ENCODE data around the gene MMRN2. TPM values are rescaled to one million over a fixed set of nuclear protein-coding genes. Genes with fewer than 3 reads are reported as not detected.

Gene MMRN2
- total RNA-seq, 1 experiment from 2014 or later: 8.3 TPM

GRCh38 chr10:86963341-86963919 is 6.0 kb upstream of the MMRN2 start:
- intact Hi-C loops (cut with micrococcal nuclease): loop anchor here (5.0 kb wide), 1 partner anchor 251 kb away; no protein-coding TSS in a partner anchor
- no peak overlapping the region for H3K4me3 ChIP-seq (replicated peaks in 1 of 2; ENCODE audit: low read depth in 1 of 2, low read length in 2 of 2)
- H3K79me2 ChIP-seq (ENCODE audit: insufficient read depth, low read length): peaks cover 19% of the 10 kb centered on the region
- no peaks in the 10 kb centered on the region for H3K9me2 ChIP-seq (ENCODE audit: insufficient read depth)
- no peak overlapping the region for H3K9ac ChIP-seq (ENCODE audit: low read length)
- no peaks in the 10 kb centered on the region for H4K20me1 ChIP-seq (ENCODE audit: insufficient read depth)
- CTCF ChIA-PET: interaction anchor here (1.2 kb wide), 1 partner anchor 25 kb away, joined by 7 read pairs; no protein-coding TSS in a partner anchor
- DNase-seq (ENCODE audit: low read depth, low spot score) (no peak), ATAC-seq (no peak)
- no peak overlapping the region for H2AFZ ChIP-seq (ENCODE audit: low read depth, low read length, poor library complexity, severe bottlenecking)
- no peak overlapping the region for H3K27ac ChIP-seq (ENCODE audit: low read depth, low read length)
- H3K36me3 ChIP-seq (ENCODE audit: control insufficient read depth in 1 of 2, insufficient read depth in 2 of 2, low read length in 2 of 2): 0 out of 4 replicates have a peak, but pooled peaks cover 0 to 5% of the 10 kb centered on the region in 2 experiments
- H3K4me1 ChIP-seq (ENCODE audit: control insufficient read depth in 1 of 2, insufficient read depth in 2 of 2, low read length in 2 of 2): peaks cover 63 to 88% of the 10 kb centered on the region in 2 experiments
- RAD21 ChIA-PET (ENCODE audit: low non-redundant PET in 1 of 2, low total read pairs in 2 of 2, uncharacterized antibody in 2 of 2, unreplicated experiment in 2 of 2): no interaction called here
- POLR2A ChIA-PET: no interaction called here
- BruUV-seq (replicated peaks): no TSS peak
- H3K9me3 ChIP-seq (ENCODE audit: control insufficient read depth in 1 of 2, insufficient read depth in 1 of 2, low read depth in 1 of 2, low read length in 2 of 2): no peaks in the 10 kb centered on the region
- H3K27me3 ChIP-seq (ENCODE audit: insufficient read depth, low read length): no peaks in the 10 kb centered on the region
- H3K4me2 ChIP-seq (ENCODE audit: low read length): no peak overlapping the region
- TF ChIP-seq ZFX (IDR thresholded peaks at IDR 0.05) (no peak), EZH2 (IDR thresholded peaks at IDR 0.05) (no peak), ELF1 (IDR thresholded peaks at IDR 0.05; ENCODE audit: borderline replicate concordance, low read depth) (no peak), EZH2phosphoT487 (IDR thresholded peaks at IDR 0.05; ENCODE audit: borderline replicate concordance) (no peak), YY1 (IDR thresholded peaks at IDR 0.05; ENCODE audit: extremely low read depth, insufficient replicate concordance, low read depth, low read length) (no peak), ATF3 (IDR thresholded peaks at IDR 0.05) (no peak)

GRCh38 chr10:86962981-86963310 is 5.5 kb upstream of the MMRN2 start:
- CTCF ChIA-PET: interaction anchor here (0.8 to 1.1 kb wide), 2 partner anchors 8 to 278 kb away, joined by 3 read pairs; no protein-coding TSS in a partner anchor

More at GRCh38 chr10:86962981-86963310, 5.5 kb upstream of the MMRN2 start:
- no peak overlapping the region for H3K9ac ChIP-seq (ENCODE audit: low read length)
- H4K20me1 ChIP-seq (ENCODE audit: insufficient read depth): no peaks in the 10 kb centered on the region
- intact Hi-C loops (cut with micrococcal nuclease): loop anchor here (5.0 kb wide), 1 partner anchor 251 kb away; no protein-coding TSS in a partner anchor
- no peak for DNase-seq (ENCODE audit: low read depth, low spot score)
- H3K4me3 ChIP-seq (replicated peaks in 1 of 2; ENCODE audit: low read depth in 1 of 2, low read length in 2 of 2): no peak overlapping the region
- TF ChIP-seq ZNF274 (IDR thresholded peaks at IDR 0.05; ENCODE audit: low read depth, low read length): no peak
- no peak for TF ChIP-seq ELF1 (IDR thresholded peaks at IDR 0.05; ENCODE audit: borderline replicate concordance, low read depth)
- TF ChIP-seq ZFX (IDR thresholded peaks at IDR 0.05): no peak
- TF ChIP-seq POLR2A (IDR thresholded peaks at IDR 0.05; ENCODE audit: borderline replicate concordance, extremely low read depth, insufficient read depth, insufficient read length): no peak
- TF ChIP-seq ATF3 (IDR thresholded peaks at IDR 0.05): no peak
- TF ChIP-seq REST (IDR thresholded peaks at IDR 0.05; ENCODE audit: low read depth): no peak
- no peak for TF ChIP-seq ZBTB33 (IDR thresholded peaks at IDR 0.05; ENCODE audit: extremely low read depth, insufficient replicate concordance, low read length)
- no peak for TF ChIP-seq SRF (IDR thresholded peaks at IDR 0.05; ENCODE audit: low read depth)
- TF ChIP-seq EZH2phosphoT487 (IDR thresholded peaks at IDR 0.05; ENCODE audit: borderline replicate concordance): no peak
- no TSS peak for BruUV-seq (replicated peaks)
- no peak overlapping the region for H3K27ac ChIP-seq (ENCODE audit: low read depth, low read length)
- H3K27me3 ChIP-seq (ENCODE audit: insufficient read depth, low read length): no peaks in the 10 kb centered on the region
- ChIA-PET POLR2A (no interaction called here), RAD21 (ENCODE audit: low non-redundant PET in 1 of 2, low total read pairs in 2 of 2, uncharacterized antibody in 2 of 2, unreplicated experiment in 2 of 2) (no interaction called here)
- H3K4me1 ChIP-seq (ENCODE audit: control insufficient read depth in 1 of 2, insufficient read depth in 2 of 2, low read length in 2 of 2): peaks cover 66 to 89% of the 10 kb centered on the region in 2 experiments
- H3K9me2 ChIP-seq (ENCODE audit: insufficient read depth): no peaks in the 10 kb centered on the region
- 0 out of 4 replicates have a peak, but pooled peaks cover 0 to 5% of the 10 kb centered on the region in 2 experiments for H3K36me3 ChIP-seq (ENCODE audit: control insufficient read depth in 1 of 2, insufficient read depth in 2 of 2, low read length in 2 of 2)
- H2AFZ ChIP-seq (ENCODE audit: low read depth, low read length, poor library complexity, severe bottlenecking): no peak overlapping the region
- no peak for ATAC-seq
- no peaks in the 10 kb centered on the region for H3K9me3 ChIP-seq (ENCODE audit: control insufficient read depth in 1 of 2, insufficient read depth in 1 of 2, low read depth in 1 of 2, low read length in 2 of 2)
- H3K79me2 ChIP-seq (ENCODE audit: insufficient read depth, low read length): peaks cover 15% of the 10 kb centered on the region
- no peak overlapping the region for H3K4me2 ChIP-seq (ENCODE audit: low read length)
